ENCODE data around the gene CA10. TPM values are rescaled to one million over a fixed set of nuclear protein-coding genes. Genes with fewer than 3 reads are reported as not detected.

CA10 gene
- total and polyA plus RNA-seq, 9 of the 15 experiments (the other 6 are each of a cell fraction or from before 2014, with no cell fraction given), result not detected

DNA sequence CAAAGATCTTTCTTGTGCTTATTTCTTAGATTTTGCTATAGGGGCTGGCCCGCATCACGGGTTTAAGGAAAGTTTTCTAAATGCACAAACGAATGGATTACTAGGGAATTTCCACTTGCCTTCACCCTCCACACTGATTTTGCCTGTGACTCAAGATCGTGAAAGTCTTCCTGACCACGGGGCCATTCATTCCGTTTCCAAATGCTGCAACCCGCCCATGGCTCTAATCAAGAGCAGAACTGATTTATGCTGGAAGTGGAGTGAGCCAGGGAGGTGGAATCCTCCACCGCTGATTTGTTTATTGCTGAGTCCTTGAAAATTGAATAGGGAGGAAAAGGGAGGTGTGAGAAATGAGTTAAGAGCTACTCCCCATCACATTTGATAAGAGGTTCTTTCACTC, 52.4 kb downstream of the CA10 start:
- Histone ChIP-seq H3K79me2 (ENCODE audit: control insufficient read depth, insufficient read depth, low read length) (no peaks in the 10 kb centered on the region), H3K4me1 (replicated peaks in 1 of 2; ENCODE audit: control insufficient read depth in 2 of 2, insufficient read depth in 2 of 2, low read length in 2 of 2) (no peaks in the 10 kb centered on the region), H2AFZ (ENCODE audit: low read depth, low read length) (no peak overlapping the region), H3K9me3 (replicated peaks; ENCODE audit: control insufficient read depth, insufficient read depth, low read depth, low read length) (no peaks in the 10 kb centered on the region), H3K4me3 (no peak overlapping the region), H3K9ac (ENCODE audit: insufficient read depth in 1 of 2, low read depth in 2 of 2, low read length in 2 of 2) (no peak overlapping the region), H3K9me1 (ENCODE audit: control insufficient read depth, insufficient read depth, low read length) (no peaks in the 10 kb centered on the region), H3K36me3 (ENCODE audit: control insufficient read depth, insufficient read depth, low read length) (no peaks in the 10 kb centered on the region), H3K27ac (ENCODE audit: extremely low read depth, low read depth, low read length) (no peak overlapping the region), H4K20me1 (replicated peaks; ENCODE audit: control insufficient read depth, insufficient read depth, low read length) (no peaks in the 10 kb centered on the region), H3K27me3 (ENCODE audit: control insufficient read depth in 2 of 2, insufficient read depth in 2 of 2, low read length in 2 of 2) (no peaks in the 10 kb centered on the region), H3K4me2 (ENCODE audit: insufficient read depth, low read length) (no peak overlapping the region)
- TF ChIP-seq POLR2G (IDR thresholded peaks at IDR 0.05; ENCODE audit: low read depth, low read length) (no peak), NR0B1 (IDR thresholded peaks at IDR 0.05; ENCODE audit: partially characterized antibody) (no peak), IRF9 (tag; IDR thresholded peaks at IDR 0.05) (no peak), HNRNPH1 (optimal IDR thresholded peaks at IDR 0.05; ENCODE audit: low read depth, low read length) (no peak), HNRNPUL1 (IDR thresholded peaks at IDR 0.05; ENCODE audit: low read length) (no peak), BRCA1 (IDR thresholded peaks at IDR 0.05) (no peak), BRCA1 (CRISPR knock-in tag; IDR thresholded peaks at IDR 0.05) (no peak), BRD4 (IDR thresholded peaks at IDR 0.05) (no peak), TRIM24 (IDR thresholded peaks at IDR 0.05) (no peak), ZNF436 (CRISPR knock-in tag; IDR thresholded peaks at IDR 0.05) (no peak), BCL6 (CRISPR knock-in tag; IDR thresholded peaks at IDR 0.05) (no peak), ZNF695 (CRISPR knock-in tag; IDR thresholded peaks at IDR 0.05) (no peak), PCBP2 (IDR thresholded peaks at IDR 0.05; ENCODE audit: low read depth, low read length, poor library complexity, severe bottlenecking) (no peak), ZNF24 (IDR thresholded peaks at IDR 0.05) (no peak)
- TF ChIP-seq, protein P1, sequence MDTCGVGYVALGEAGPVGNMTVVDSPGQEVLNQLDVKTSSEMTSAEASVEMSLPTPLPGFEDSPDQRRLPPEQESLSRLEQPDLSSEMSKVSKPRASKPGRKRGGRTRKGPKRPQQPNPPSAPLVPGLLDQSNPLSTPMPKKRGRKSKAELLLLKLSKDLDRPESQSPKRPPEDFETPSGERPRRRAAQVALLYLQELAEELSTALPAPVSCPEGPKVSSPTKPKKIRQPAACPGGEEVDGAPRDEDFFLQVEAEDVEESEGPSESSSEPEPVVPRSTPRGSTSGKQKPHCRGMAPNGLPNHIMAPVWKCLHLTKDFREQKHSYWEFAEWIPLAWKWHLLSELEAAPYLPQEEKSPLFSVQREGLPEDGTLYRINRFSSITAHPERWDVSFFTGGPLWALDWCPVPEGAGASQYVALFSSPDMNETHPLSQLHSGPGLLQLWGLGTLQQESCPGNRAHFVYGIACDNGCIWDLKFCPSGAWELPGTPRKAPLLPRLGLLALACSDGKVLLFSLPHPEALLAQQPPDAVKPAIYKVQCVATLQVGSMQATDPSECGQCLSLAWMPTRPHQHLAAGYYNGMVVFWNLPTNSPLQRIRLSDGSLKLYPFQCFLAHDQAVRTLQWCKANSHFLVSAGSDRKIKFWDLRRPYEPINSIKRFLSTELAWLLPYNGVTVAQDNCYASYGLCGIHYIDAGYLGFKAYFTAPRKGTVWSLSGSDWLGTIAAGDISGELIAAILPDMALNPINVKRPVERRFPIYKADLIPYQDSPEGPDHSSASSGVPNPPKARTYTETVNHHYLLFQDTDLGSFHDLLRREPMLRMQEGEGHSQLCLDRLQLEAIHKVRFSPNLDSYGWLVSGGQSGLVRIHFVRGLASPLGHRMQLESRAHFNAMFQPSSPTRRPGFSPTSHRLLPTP (IDR thresholded peaks at IDR 0.05; ENCODE audit: borderline replicate concordance, extremely low read depth, insufficient read length), result no peak
- in situ Hi-C loops (cut with MboI), result no loop called here
- intact Hi-C loops (cut with micrococcal nuclease), result loop anchor here (1.0 to 10.0 kb wide), 2 partner anchors 342 to 731 kb away; no protein-coding TSS in a partner anchor
- no TSS peak for BruUV-seq (replicated peaks)
- FAIRE-seq, result no peak
- POLR2A ChIA-PET, result no interaction called here
- ATAC-seq, result no peak
- CTCF ChIA-PET (ENCODE audit: low intra/inter-chr PET ratio), result no interaction called here
- DNase-seq (ENCODE audit: extremely low read depth in 1 of 4, low spot score in 3 of 4), result no peak
- WGBS (ENCODE audit: insufficient coverage, low coverage, missing lambda C conversion rate), result 3% methylated on average over 8 of the region's 8 CpGs

Measured in K562 (cell line).